Measurements from ENCODE around the gene GALNT18. TPM values are rescaled to one million over a fixed set of nuclear protein-coding genes. Genes with fewer than 3 reads are reported as not detected.

Gene GALNT18
- total RNA-seq, 2 experiments from 2014 or later, result not detected

GRCh38 chr11:11524436-11525061, 97.3 kb downstream of the GALNT18 start:
- POLR2A ChIA-PET, result interaction anchor here (0.6 kb wide), 1 partner anchor 594 kb away, joined by 3 read pairs; no protein-coding TSS in a partner anchor
- CTCF ChIA-PET (ENCODE audit: unreplicated experiment), result no interaction called here
- H3K79me2 ChIP-seq (ENCODE audit: insufficient read depth, low read depth, low read length), result no peaks in the 10 kb centered on the region

GRCh38 chr11:11522591-11522990, 99.2 kb downstream of the GALNT18 start:
- DNase-seq (ENCODE audit: low spot score), result no peak
- H3K79me2 ChIP-seq (ENCODE audit: insufficient read depth, low read depth, low read length), result no peaks in the 10 kb centered on the region
- no peaks in the 10 kb centered on the region for H3K9me3 ChIP-seq (ENCODE audit: low read length)
- no peak overlapping the region for H3K4me3 ChIP-seq (ENCODE audit: low read depth, low read length, poor library complexity, severe bottlenecking)
- ChIA-PET POLR2A (no interaction called here), CTCF (ENCODE audit: unreplicated experiment) (no interaction called here)
- H4K20me1 ChIP-seq (ENCODE audit: insufficient read depth, low read length), result no peaks in the 10 kb centered on the region
- no peak overlapping the region for H3K4me2 ChIP-seq (ENCODE audit: low read length)
- intact Hi-C loops (cut with micrococcal nuclease; ENCODE audit: unreplicated experiment), result no loop called here
- H3K4me1 ChIP-seq (ENCODE audit: insufficient read depth, low read length, poor library complexity, severe bottlenecking), result no peaks in the 10 kb centered on the region
- H3K36me3 ChIP-seq (ENCODE audit: insufficient read depth, low read length), result no peaks in the 10 kb centered on the region
- BruUV-seq (replicated peaks), result no TSS peak
- no peaks in the 10 kb centered on the region for H3K9me2 ChIP-seq (ENCODE audit: insufficient read depth, low read length)
- no peak overlapping the region for H2AFZ ChIP-seq (ENCODE audit: low read length)
- no peak overlapping the region for H3K27ac ChIP-seq (ENCODE audit: low read depth, low read length, poor library complexity, severe bottlenecking)
- no peak for TF ChIP-seq EZH2phosphoT487 (IDR thresholded peaks at IDR 0.05; ENCODE audit: borderline replicate concordance, low read depth, low read length)
- no peak for TF ChIP-seq CTCF (conservative IDR thresholded peaks at IDR 0.05; ENCODE audit: low read length)

More at GRCh38 chr11:11524436-11525061, 97.3 kb downstream of the GALNT18 start:
- BruUV-seq (replicated peaks), result no TSS peak
- no peaks in the 10 kb centered on the region for H3K4me1 ChIP-seq (ENCODE audit: insufficient read depth, low read length, poor library complexity, severe bottlenecking)
- TF ChIP-seq EZH2phosphoT487 (IDR thresholded peaks at IDR 0.05; ENCODE audit: borderline replicate concordance, low read depth, low read length), result no peak
- no peak for TF ChIP-seq CTCF (conservative IDR thresholded peaks at IDR 0.05; ENCODE audit: low read length)
- no peak overlapping the region for H3K4me2 ChIP-seq (ENCODE audit: low read length)
- no peaks in the 10 kb centered on the region for H3K9me3 ChIP-seq (ENCODE audit: low read length)
- no peaks in the 10 kb centered on the region for H4K20me1 ChIP-seq (ENCODE audit: insufficient read depth, low read length)
- no peaks in the 10 kb centered on the region for H3K9me2 ChIP-seq (ENCODE audit: insufficient read depth, low read length)
- no peak overlapping the region for H3K27ac ChIP-seq (ENCODE audit: low read depth, low read length, poor library complexity, severe bottlenecking)
- DNase-seq (ENCODE audit: low spot score), result no peak
- H3K36me3 ChIP-seq (ENCODE audit: insufficient read depth, low read length), result no peaks in the 10 kb centered on the region
- H3K4me3 ChIP-seq (ENCODE audit: low read depth, low read length, poor library complexity, severe bottlenecking), result no peak overlapping the region
- intact Hi-C loops (cut with micrococcal nuclease; ENCODE audit: unreplicated experiment), result no loop called here
- no peak overlapping the region for H2AFZ ChIP-seq (ENCODE audit: low read length)

- TF ChIP-seq CTCF (conservative IDR thresholded peaks at IDR 0.05; ENCODE audit: low read length) (no peak), EZH2phosphoT487 (IDR thresholded peaks at IDR 0.05; ENCODE audit: borderline replicate concordance, low read depth, low read length) (no peak)
- CTCF ChIA-PET (ENCODE audit: unreplicated experiment), result no interaction called here
- POLR2A ChIA-PET, result interaction anchor here (0.6 kb wide), 1 partner anchor 148 kb away, joined by 4 read pairs; no protein-coding TSS in a partner anchor
Observed at GRCh38 chr11:11521306-11522002, 100.4 kb downstream of the GALNT18 start.

More at GRCh38 chr11:11521306-11522002, 100.4 kb downstream of the GALNT18 start:
- no peaks in the 10 kb centered on the region for H3K4me1 ChIP-seq (ENCODE audit: insufficient read depth, low read length, poor library complexity, severe bottlenecking)
- no peaks in the 10 kb centered on the region for H3K9me3 ChIP-seq (ENCODE audit: low read length)
- no TSS peak for BruUV-seq (replicated peaks)
- intact Hi-C loops (cut with micrococcal nuclease; ENCODE audit: unreplicated experiment), result no loop called here
- H4K20me1 ChIP-seq (ENCODE audit: insufficient read depth, low read length), result no peaks in the 10 kb centered on the region
- H3K9me2 ChIP-seq (ENCODE audit: insufficient read depth, low read length), result no peaks in the 10 kb centered on the region
- DNase-seq (ENCODE audit: low spot score), result no peak
- no peak overlapping the region for H3K4me3 ChIP-seq (ENCODE audit: low read depth, low read length, poor library complexity, severe bottlenecking)
- no peaks in the 10 kb centered on the region for H3K79me2 ChIP-seq (ENCODE audit: insufficient read depth, low read depth, low read length)
- no peak overlapping the region for H3K4me2 ChIP-seq (ENCODE audit: low read length)
- H3K36me3 ChIP-seq (ENCODE audit: insufficient read depth, low read length), result no peaks in the 10 kb centered on the region
- H2AFZ ChIP-seq (ENCODE audit: low read length), result no peak overlapping the region
- H3K27ac ChIP-seq (ENCODE audit: low read depth, low read length, poor library complexity, severe bottlenecking), result no peak overlapping the region

Measured in OCI-LY7 (cell line).